ENCODE results near the gene SGPP2. TPM values are rescaled to one million over a fixed set of nuclear protein-coding genes. Genes with fewer than 3 reads are reported as not detected.

Gene SGPP2
- polyA plus RNA-seq, 3 donors = not detected

GRCh38 chr2:222561151-222561550, 136.8 kb downstream of the SGPP2 start:
- Histone ChIP-seq H3K4me3 (replicated peaks in 1 of 3; ENCODE audit: low read depth in 2 of 3, low read length in 3 of 3) (no peak overlapping the region), H3K4me2 (replicated peaks; ENCODE audit: extremely low read depth, low read length, poor library complexity, severe bottlenecking) (no peak overlapping the region), H3K27ac (ENCODE audit: low read depth in 1 of 2, low read length in 2 of 2) (no peak overlapping the region), H3K79me2 (ENCODE audit: insufficient read depth, low read length) (no peaks in the 10 kb centered on the region), H3K4me1 (ENCODE audit: control insufficient read depth in 1 of 2, insufficient read depth in 2 of 2, low read length in 2 of 2) (no peaks in the 10 kb centered on the region), H3K36me3 (replicated peaks in 1 of 2; ENCODE audit: control insufficient read depth in 1 of 2, insufficient read depth in 2 of 2, low read length in 2 of 2) (peaks cover 0 to 2% of the 10 kb centered on the region in 2 donors), H3K9me3 (replicated peaks in 1 of 2; ENCODE audit: control insufficient read depth in 1 of 2, insufficient read depth in 1 of 2, low read length in 2 of 2) (no peaks in the 10 kb centered on the region), H3K9ac (ENCODE audit: insufficient read depth, low read length, poor library complexity, severe bottlenecking) (no peak overlapping the region), H4K20me1 (ENCODE audit: insufficient read depth, low read length) (no peaks in the 10 kb centered on the region), H3K27me3 (ENCODE audit: control insufficient read depth in 2 of 2, insufficient read depth in 2 of 2, low read length in 2 of 2) (no peaks in the 10 kb centered on the region), H2AFZ (ENCODE audit: insufficient read depth, low read depth, low read length, poor library complexity, severe bottlenecking) (no peak overlapping the region)
- H3K36me3 Mint-ChIP-seq = peaks cover 8 to 9% of the 10 kb centered on the region in 2 donors
- peaks cover 0 to 9% (median 8%) of the 10 kb centered on the region in 3 donors for H3K27me3 Mint-ChIP-seq (ENCODE audit: low read depth in 3 of 3)
- no peaks in the 10 kb centered on the region for H3K9me3 Mint-ChIP-seq
- DNase-seq = no peak
- no peak overlapping the region for H3K27ac Mint-ChIP-seq
- no peak for TF ChIP-seq CTCF (IDR thresholded peaks at IDR 0.05)
- intact Hi-C loops (cut with micrococcal nuclease) = loop anchor here (5.0 to 10.0 kb wide), 2 partner anchors 244 to 506 kb away; no protein-coding TSS in a partner anchor
- no peak overlapping the region for H3K4me3 Mint-ChIP-seq
- H3K4me1 Mint-ChIP-seq = peaks cover 2% of the 10 kb centered on the region
- WGBS (ENCODE audit: insufficient coverage) = no CpG with 5 or more reads among the region's 4 CpGs

GRCh38 chr2:222561817-222562645, 137.7 kb downstream of the SGPP2 start:
- 30% methylated on average over 2 of the region's 6 CpGs for WGBS (ENCODE audit: insufficient coverage)

More at GRCh38 chr2:222561817-222562645, 137.7 kb downstream of the SGPP2 start:
- Mint-ChIP-seq H3K9me3 (no peaks in the 10 kb centered on the region), H3K4me3 (no peak overlapping the region), H3K27me3 (ENCODE audit: low read depth in 3 of 3) (peaks cover 2 to 8% (median 5%) of the 10 kb centered on the region in 3 donors), H3K27ac (peak overlapping the region in 1 of 7 donors; percentile 14), H3K36me3 (peaks cover 17 to 18% of the 10 kb centered on the region in 2 donors), H3K4me1 (peaks cover 2% of the 10 kb centered on the region)
- Histone ChIP-seq H3K9me3 (replicated peaks in 1 of 2; ENCODE audit: control insufficient read depth in 1 of 2, insufficient read depth in 1 of 2, low read length in 2 of 2) (no peaks in the 10 kb centered on the region), H3K4me2 (replicated peaks; ENCODE audit: extremely low read depth, low read length, poor library complexity, severe bottlenecking) (no peak overlapping the region), H3K4me1 (ENCODE audit: control insufficient read depth in 1 of 2, insufficient read depth in 2 of 2, low read length in 2 of 2) (no peaks in the 10 kb centered on the region), H3K79me2 (ENCODE audit: insufficient read depth, low read length) (no peaks in the 10 kb centered on the region), H3K27me3 (ENCODE audit: control insufficient read depth in 2 of 2, insufficient read depth in 2 of 2, low read length in 2 of 2) (no peaks in the 10 kb centered on the region), H2AFZ (ENCODE audit: insufficient read depth, low read depth, low read length, poor library complexity, severe bottlenecking) (no peak overlapping the region), H3K36me3 (replicated peaks in 1 of 2; ENCODE audit: control insufficient read depth in 1 of 2, insufficient read depth in 2 of 2, low read length in 2 of 2) (peaks cover 2 to 11% of the 10 kb centered on the region in 2 donors), H4K20me1 (ENCODE audit: insufficient read depth, low read length) (no peaks in the 10 kb centered on the region), H3K27ac (ENCODE audit: low read depth in 1 of 2, low read length in 2 of 2) (no peak overlapping the region), H3K9ac (ENCODE audit: insufficient read depth, low read length, poor library complexity, severe bottlenecking) (no peak overlapping the region), H3K4me3 (replicated peaks in 1 of 3; ENCODE audit: low read depth in 2 of 3, low read length in 3 of 3) (no peak overlapping the region)
- DNase-seq = peak; percentile 23 to 43 (median 35)
- TF ChIP-seq CTCF (IDR thresholded peaks at IDR 0.05) = peak; percentile 64
- intact Hi-C loops (cut with micrococcal nuclease) = loop anchor here (5.0 to 10.0 kb wide), 2 partner anchors 245 to 507 kb away; no protein-coding TSS in a partner anchor
